ENCODE results near the gene BZW2. TPM values are rescaled to one million over a fixed set of nuclear protein-coding genes. Genes with fewer than 3 reads are reported as not detected.

BZW2 gene
- total RNA-seq, 1 donor from 2014 or later: 369 TPM

GRCh38 chr7:16735020-16735419, 89.0 kb downstream of the BZW2 start:
- ATAC-seq: no peak
- DNase-seq (ENCODE audit: missing footprints): no peak
- intact Hi-C loops (cut with DNase I): no loop called here

DNA sequence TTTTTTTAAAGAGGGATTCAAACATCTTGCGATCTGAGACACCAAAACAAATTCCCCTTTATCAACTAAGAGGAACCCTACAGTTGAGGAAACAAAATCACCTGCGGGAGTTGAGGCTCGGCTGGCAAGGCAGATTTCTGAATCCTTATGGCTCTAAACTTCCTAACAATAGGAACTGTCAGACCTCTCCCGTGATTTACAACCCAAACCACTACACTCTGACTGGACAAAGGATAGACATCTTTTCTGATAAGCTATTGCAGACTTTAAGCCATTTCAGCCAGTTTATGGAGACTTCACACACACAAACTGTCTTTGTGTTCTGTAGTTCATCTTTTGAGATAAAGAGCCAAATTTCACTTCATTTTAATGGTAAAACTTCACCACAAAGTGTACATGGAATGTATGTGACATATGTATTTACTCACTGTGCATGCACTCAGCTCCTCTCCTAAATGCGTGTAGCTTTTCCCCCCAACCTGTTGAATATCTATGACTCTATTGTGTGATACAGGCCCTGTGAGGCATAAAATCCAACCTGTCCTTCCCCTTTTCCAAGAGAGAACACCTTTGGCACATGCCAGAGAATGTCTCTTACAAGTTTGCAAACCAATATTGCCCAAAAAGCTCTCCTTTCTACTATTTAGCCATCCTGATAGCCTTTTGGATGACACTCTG, 92.2 kb downstream of the BZW2 start:
- intact Hi-C loops (cut with DNase I): no loop called here
- no peak for DNase-seq (ENCODE audit: missing footprints)
- ATAC-seq: no peak

DNA sequence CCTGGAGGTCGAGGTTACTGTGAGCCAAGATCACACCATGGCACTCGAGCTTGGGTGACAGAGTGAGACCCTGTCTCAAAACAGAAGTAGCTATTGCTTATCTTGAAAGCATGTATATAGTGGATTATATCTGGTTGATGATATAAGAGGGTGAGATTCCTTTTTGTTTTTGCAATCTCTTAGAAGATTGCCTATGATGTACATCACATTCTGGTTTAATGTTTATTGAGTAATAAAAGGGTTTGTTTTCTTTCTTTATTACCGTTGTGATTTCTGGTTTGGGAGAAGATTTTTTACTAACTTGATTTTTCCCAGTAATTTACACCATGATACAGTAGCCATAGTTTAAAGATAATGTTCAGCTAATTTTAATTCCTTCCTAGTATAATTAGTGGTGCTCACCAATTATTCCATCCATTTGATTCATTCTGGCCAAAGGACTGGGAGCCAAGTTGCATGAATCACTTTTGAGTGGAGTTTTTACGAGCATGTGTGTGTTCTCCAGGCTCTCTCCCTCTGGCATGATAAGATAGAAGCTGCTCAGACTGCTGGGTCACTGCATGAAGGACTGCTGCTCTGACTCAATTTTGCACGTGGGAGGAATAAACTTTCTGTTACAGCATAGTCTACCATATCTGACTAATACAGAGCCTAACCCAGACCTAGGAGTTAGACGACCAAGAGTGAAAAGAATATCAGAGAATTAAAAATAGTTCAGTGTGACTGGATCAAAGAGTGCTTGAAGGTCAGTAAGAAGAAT, 94.1 kb downstream of the BZW2 start:
- ATAC-seq (peak; percentile 97), DNase-seq (ENCODE audit: missing footprints) (no peak)
- intact Hi-C loops (cut with DNase I): loop anchor here (5.0 to 10.0 kb wide), 2 partner anchors 555 to 883 kb away; partner anchors contain the start of gene AHR

DNA sequence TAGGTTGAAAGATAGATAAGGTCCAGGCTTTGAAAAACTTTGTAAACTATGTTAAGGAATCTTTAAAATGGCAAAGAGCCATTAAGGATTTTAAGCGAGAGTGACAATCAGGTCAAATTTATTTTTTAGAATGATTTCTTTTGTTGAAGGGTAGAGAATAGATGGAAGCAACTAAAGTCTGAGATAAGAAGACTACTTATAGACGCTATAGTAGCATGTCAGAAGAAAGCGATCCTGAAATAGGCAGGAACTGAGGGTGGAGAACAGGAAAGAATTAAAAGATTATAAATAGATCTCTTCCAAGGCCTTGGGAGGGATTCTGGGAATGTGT, 94.6 kb downstream of the BZW2 start:
- ATAC-seq (no peak), DNase-seq (ENCODE audit: missing footprints) (no peak)
- intact Hi-C loops (cut with DNase I): loop anchor here (5.0 to 10.0 kb wide), 2 partner anchors 554 to 883 kb away; partner anchors contain the start of gene AHR

DNA sequence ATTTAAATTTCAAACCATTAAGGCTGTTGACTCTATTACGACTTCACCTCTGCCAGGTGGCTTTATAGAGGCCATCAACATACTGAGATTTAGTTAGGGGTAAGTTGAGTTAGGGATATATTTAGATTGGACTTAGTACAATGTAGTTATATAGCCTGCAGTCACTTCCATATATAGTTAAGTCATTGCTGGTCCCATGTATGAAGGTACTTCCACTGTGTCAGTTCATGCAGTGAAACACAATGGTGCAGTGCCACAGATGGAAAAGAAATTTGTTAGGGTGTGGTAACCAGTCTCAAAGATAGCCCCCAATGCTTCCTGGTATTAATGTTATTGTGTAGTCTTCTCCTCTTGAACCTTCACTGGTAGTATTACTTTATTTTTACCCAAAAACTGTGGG, 95.0 kb downstream of the BZW2 start:
- intact Hi-C loops (cut with DNase I): loop anchor here (5.0 to 10.0 kb wide), 2 partner anchors 554 to 884 kb away; partner anchors contain the start of gene AHR
- ATAC-seq: no peak
- no peak for DNase-seq (ENCODE audit: missing footprints)

DNA sequence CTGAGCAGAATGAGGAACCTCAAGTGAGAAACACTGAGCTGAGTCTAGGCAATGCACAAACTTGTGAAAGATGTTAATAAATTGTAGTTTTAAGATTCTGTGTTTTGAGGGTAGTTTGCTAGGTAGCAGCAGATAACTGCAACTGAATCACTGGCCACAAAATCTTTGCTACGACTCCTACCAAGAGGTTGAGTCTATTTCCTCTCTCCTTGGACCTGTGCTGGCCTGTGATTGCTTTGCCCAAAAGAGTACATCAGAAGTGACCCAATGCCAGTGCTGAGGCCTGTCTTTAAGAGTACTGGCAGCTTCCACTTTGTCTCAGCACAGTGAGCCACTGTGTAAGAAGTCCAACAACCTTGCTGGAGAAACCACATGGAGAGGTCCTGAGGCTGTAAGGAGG, 95.7 kb downstream of the BZW2 start:
- intact Hi-C loops (cut with DNase I): loop anchor here (5.0 to 10.0 kb wide), 2 partner anchors 553 to 884 kb away; partner anchors contain the start of gene AHR
- no peak for DNase-seq (ENCODE audit: missing footprints)
- no peak for ATAC-seq

- ATAC-seq (no peak), DNase-seq (ENCODE audit: missing footprints) (no peak)
- intact Hi-C loops (cut with DNase I): loop anchor here (5.0 to 10.0 kb wide), 2 partner anchors 552 to 885 kb away; partner anchors contain the start of gene AHR
These were observed 96.6 kb downstream of the BZW2 start for GRCh38 chr7:16742547-16742946.

DNA sequence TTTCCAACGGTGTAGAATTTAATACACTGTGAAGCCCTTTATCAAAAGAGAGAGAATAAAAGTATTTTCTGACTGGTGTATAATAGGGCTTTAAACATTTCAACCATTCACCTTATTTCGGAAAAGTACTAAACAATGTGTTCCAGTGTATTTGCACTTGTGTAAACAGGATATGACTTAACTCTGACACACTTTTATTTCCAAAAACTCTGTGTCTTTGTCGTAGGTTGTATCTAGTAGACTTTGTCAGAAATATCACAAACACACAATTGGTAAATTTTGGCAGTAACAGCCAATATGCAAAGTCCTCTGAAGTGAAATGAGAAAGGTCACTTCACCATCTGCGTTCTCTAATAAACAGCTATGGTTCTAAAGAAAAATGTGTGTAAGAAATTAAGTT, 97.3 kb downstream of the BZW2 start:
- ATAC-seq (no peak), DNase-seq (ENCODE audit: missing footprints) (no peak)
- intact Hi-C loops (cut with DNase I): loop anchor here (5.0 to 10.0 kb wide), 2 partner anchors 552 to 886 kb away; partner anchors contain the start of gene AHR

DNA sequence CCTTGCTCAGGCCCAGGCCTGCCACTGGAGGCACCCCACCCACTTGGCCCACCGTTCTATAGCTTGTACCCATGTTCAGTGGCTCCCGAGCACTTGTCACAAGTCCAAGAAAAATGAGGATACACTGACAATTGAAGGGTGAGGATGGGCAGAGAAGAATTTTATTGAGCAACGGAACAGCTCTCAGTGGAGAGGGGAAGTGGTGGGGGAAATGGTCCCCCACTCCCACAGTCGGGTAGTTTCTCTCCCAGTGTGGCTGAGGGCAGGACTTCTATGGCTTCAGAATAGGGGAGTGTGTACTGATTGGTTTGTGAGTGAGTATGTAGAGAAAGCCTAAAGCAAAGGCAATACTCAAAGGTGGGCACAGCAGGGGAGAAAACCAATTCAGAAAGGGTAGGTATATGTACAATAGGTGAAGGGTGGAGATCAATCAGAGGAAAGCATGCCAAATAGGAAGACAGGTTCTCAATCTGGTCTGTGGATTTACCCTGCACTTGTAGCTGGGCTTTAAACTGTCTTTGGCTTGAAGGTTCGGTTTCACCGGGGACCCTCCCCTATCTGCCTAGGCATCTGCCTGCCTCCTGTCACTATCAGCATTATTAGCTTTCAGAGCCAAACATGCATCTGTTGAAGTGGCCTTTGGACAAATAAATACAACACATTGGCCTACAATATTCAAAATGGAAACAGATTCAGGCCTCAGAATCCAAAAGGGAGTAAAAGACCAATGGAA, 98.7 kb downstream of the BZW2 start:
- DNase-seq (ENCODE audit: missing footprints): no peak
- no peak for ATAC-seq
- intact Hi-C loops (cut with DNase I): loop anchor here (5.0 to 10.0 kb wide), 2 partner anchors 550 to 887 kb away; partner anchors contain the start of gene AHR

- DNase-seq (ENCODE audit: missing footprints): no peak
- no peak for ATAC-seq
- intact Hi-C loops (cut with DNase I): loop anchor here (10.0 kb wide), 1 partner anchor 549 kb away; the partner anchor contains the start of gene AHR
These were observed 99.7 kb downstream of the BZW2 start for GRCh38 chr7:16745645-16746044.

GRCh38 chr7:16747102-16747501, 101.1 kb downstream of the BZW2 start:
- no peak for DNase-seq (ENCODE audit: missing footprints)
- ATAC-seq: peak; percentile 93
- intact Hi-C loops (cut with DNase I): loop anchor here (10.0 kb wide), 1 partner anchor 548 kb away; the partner anchor contains the start of gene AHR

GRCh38 chr7:16753102-16753931, 107.3 kb downstream of the BZW2 start, which contains the start of gene TSPAN13:
Gene TSPAN13 (plus strand): TSS chr7:16753755. CDS start chr7:16753968, 213 bp downstream.
- peak; percentile 86 for DNase-seq (ENCODE audit: missing footprints)
- peak; percentile 94 for ATAC-seq
- intact Hi-C loops (cut with DNase I): no loop called here

DNA sequence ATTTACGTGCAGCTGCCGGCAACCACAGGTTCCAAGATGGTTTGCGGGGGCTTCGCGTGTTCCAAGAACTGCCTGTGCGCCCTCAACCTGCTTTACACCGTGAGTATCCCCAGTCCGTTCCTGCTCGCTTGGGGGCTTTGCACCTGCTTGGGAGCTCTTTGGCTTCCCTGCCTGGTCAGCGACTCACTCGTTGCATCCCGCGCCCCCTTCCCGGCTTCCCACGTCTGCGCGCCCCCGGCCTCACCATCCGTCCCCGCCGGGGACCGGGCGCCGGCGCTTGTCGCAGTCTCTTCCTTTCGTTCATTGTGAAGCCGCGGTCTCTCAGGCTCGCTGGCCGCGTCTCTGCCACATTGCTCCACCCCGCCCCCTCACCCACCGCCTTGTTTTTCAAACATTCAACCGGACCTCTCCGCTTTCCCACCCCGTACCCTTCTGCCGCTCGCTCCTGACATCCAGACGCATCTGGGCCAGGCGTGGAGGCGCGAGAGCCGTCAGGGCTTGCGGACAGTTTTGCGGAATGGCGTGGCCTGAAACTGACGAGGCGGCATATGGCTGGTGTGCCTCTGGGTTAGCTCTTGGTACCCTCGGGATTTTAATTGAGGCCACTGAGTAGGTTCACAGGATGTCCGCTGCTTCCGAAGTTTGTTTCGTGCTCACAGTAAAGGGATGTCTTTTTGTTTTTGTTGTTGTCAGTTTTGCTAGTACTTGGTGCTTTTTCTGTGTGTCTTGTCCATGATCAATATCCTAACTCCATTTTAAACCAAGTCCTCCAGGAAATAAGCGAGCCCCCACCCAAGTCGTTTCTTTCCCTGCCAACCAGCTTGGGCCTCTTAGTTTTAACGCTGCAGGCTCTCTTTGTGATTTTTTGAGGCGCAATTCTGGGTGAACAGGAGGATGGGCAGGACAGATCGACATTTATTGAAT, 108.2 kb downstream of the BZW2 start:
- intact Hi-C loops (cut with DNase I): no loop called here
- ATAC-seq (peak; percentile 43), DNase-seq (ENCODE audit: missing footprints) (peak; percentile 72)

DNA sequence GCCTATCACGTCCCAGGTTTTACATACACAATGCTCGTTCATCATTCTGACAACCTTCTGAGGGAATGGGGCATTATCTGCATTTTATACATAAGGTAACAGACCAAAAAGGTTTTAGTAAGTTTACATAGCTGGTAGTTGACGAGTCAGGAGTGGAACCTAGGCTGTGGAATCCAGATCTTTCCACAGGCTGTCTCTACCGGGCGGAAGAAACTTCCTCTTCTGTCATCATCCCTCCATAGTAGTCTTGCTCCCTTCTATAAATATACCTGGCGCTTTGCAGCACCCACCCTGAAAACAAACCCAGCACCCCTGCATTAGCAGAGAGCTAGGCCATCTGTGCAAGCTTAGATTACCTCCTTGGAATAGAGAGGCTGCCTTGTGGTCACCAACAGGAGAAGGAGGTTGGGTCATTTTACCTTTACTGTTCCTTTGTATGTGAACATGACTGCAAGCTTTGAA, 108.9 kb downstream of the BZW2 start:
- ATAC-seq (no peak), DNase-seq (ENCODE audit: missing footprints) (no peak)
- intact Hi-C loops (cut with DNase I): no loop called here

- DNase-seq (ENCODE audit: missing footprints): no peak
- intact Hi-C loops (cut with DNase I): no loop called here
- no peak for ATAC-seq
These were observed 109.4 kb downstream of the BZW2 start for GRCh38 chr7:16755397-16755796.

All from Right ventricle myocardium inferior (tissue), 1 donor.